ENCODE measurements around the gene GALNS.
A peak's percentile ranks its signal among the peaks of the same experiment; 100 is the strongest.

Gene GALNS

GRCh38 chr16:88769617-88770460 is 86.9 kb downstream of the GALNS start:
- peak; percentile 46 for DNase-seq (ENCODE audit: low spot score)

GRCh38 chr16:88768071-88768783 is 88.5 kb downstream of the GALNS start:
- DNase-seq (ENCODE audit: low spot score), result peak; percentile 68

GRCh38 chr16:88767546-88768070 is 89.1 kb downstream of the GALNS start:
- DNase-seq (ENCODE audit: low spot score), result no peak

- no peak for DNase-seq (ENCODE audit: low spot score)
Observed at GRCh38 chr16:88766975-88767374, 89.8 kb downstream of the GALNS start.

- DNase-seq (ENCODE audit: low spot score), result no peak
Observed at GRCh38 chr16:88764913-88765349, 91.8 kb downstream of the GALNS start.

- DNase-seq (ENCODE audit: low spot score), result no peak
Observed at GRCh38 chr16:88764080-88764479, 92.7 kb downstream of the GALNS start.
